Neural cell (in vitro differentiated cells): ENCODE results near the gene DMBT1. TPM values are rescaled to one million over a fixed set of nuclear protein-coding genes. Genes with fewer than 3 reads are reported as not detected.

Source experiments
- H2AFZ ChIP-seq: fragments of 200-600, 300-800 bp; sonication (generic), shearing (Covaris generic); 2 replicates; pipeline ENCODE4 v1.6.0; 2014; ENCODE audit warnings: low read depth, mild to moderate bottlenecking, antibody characterized with exemption, low read length, moderate library complexity
- H3F3A ChIP-seq: fragments of 200-600 bp; shearing (Covaris generic); 2 replicates; pipeline ENCODE4 v1.6.1; 2016; ENCODE audit warnings: mild to moderate bottlenecking, moderate library complexity, mixed read lengths, antibody characterized with exemption, low read length; ENCODE audit not compliant: insufficient read depth, poor library complexity, severe bottlenecking
- H3K27ac ChIP-seq: fragments of 200-600, 300-800 bp; sonication (generic), shearing (Covaris generic); 2 replicates; pipeline ENCODE4 v1.5.1; 2014; ENCODE audit warnings: mild to moderate bottlenecking, low read length, moderate library complexity
- H3K27me3 ChIP-seq: fragments of 300-800, 200-600 bp; sonication (generic), shearing (Covaris generic); 2 replicates; pipeline ENCODE4 v1.6.0; 2014; ENCODE audit warnings: mild to moderate bottlenecking, low read depth, low read length, moderate library complexity; ENCODE audit not compliant: insufficient read depth
- H3K36me3 ChIP-seq: fragments of 300-800, 200-600 bp; sonication (generic), shearing (Covaris generic); 2 replicates; pipeline ENCODE4 v1.5.1; 2014; ENCODE audit warnings: mild to moderate bottlenecking, antibody characterized with exemption, low read length, moderate library complexity; ENCODE audit not compliant: insufficient read depth
- H3K4me2 ChIP-seq: fragments of 300-800, 200-600 bp; sonication (generic), shearing (Covaris generic); 2 replicates; pipeline ENCODE4 v1.6.0; 2014; ENCODE audit warnings: mild to moderate bottlenecking, low read length
- H3K4me3 ChIP-seq: fragments of 300-800, 200-600 bp; sonication (generic), shearing (Covaris generic); 2 replicates; pipeline ENCODE4 v1.5.1; 2014; ENCODE audit warnings: mild to moderate bottlenecking, low read length, moderate library complexity
- H3K79me2 ChIP-seq: fragments of 200-600 bp; shearing (Covaris generic); replicated peaks from 2 replicates; pipeline ENCODE4 v1.6.0; 2014; ENCODE audit warnings: mild to moderate bottlenecking, low read length, moderate library complexity; ENCODE audit not compliant: insufficient read depth
- H3K9ac ChIP-seq: fragments of 300-800, 200-600 bp; sonication (generic), shearing (Covaris generic); 2 replicates; pipeline ENCODE4 v1.6.1; 2016; ENCODE audit warnings: mild to moderate bottlenecking, low read length, mixed read lengths
- H3K9me2 ChIP-seq: fragments of 200-600 bp; shearing (Covaris generic); 2 replicates; pipeline ENCODE4 v1.6.1; 2016; ENCODE audit warnings: mild to moderate bottlenecking, low read length, mixed read lengths; ENCODE audit not compliant: insufficient read depth
- H3K9me3 ChIP-seq: fragments of 200-600, 300-800 bp; sonication (generic), shearing (Covaris generic); 2 replicates; pipeline ENCODE4 v1.6.1; 2016; ENCODE audit warnings: mild to moderate bottlenecking, mixed run types, low read length, moderate library complexity, mixed read lengths
- H4K20me1 ChIP-seq: fragments of 200-600 bp; shearing (Covaris generic); 2 replicates; pipeline ENCODE4 v1.6.1; 2016; ENCODE audit warnings: mild to moderate bottlenecking, mixed run types; ENCODE audit not compliant: insufficient read depth
- CTCF ChIP-seq: fragments of 450-650 bp; IDR thresholded peaks from 2 replicates; pipeline ENCODE4 v1.5.1; 2014; ENCODE audit warnings: antibody characterized with exemption, mild to moderate bottlenecking, moderate library complexity; ENCODE audit not compliant: poor library complexity, severe bottlenecking
- EP300 ChIP-seq: fragments of 450-650 bp; conservative IDR thresholded peaks from 2 replicates; pipeline ENCODE4 v1.6.1; 2014; ENCODE audit warnings: antibody characterized with exemption, mild to moderate bottlenecking, moderate library complexity; ENCODE audit not compliant: poor library complexity, severe bottlenecking
- EZH2 ChIP-seq: fragments of 200-600, 300-800 bp; shearing (Covaris generic), sonication (generic); IDR thresholded peaks from 2 replicates; pipeline ENCODE4 v1.6.1; 2014; ENCODE audit warnings: antibody characterized with exemption, low read length, borderline replicate concordance, mild to moderate bottlenecking; ENCODE audit not compliant: insufficient read depth, poor library complexity, severe bottlenecking
- MXI1 ChIP-seq: fragments of 450-650 bp; conservative IDR thresholded peaks from 2 replicates; pipeline ENCODE4 v1.6.1; 2014; ENCODE audit warnings: antibody characterized with exemption, mild to moderate bottlenecking; ENCODE audit not compliant: poor library complexity, severe bottlenecking
- POLR2AphosphoS5 ChIP-seq: IDR thresholded peaks from 2 replicates; pipeline ENCODE4 v1.6.1; 2012
- RAD21 ChIP-seq: fragments of 450-650 bp; conservative IDR thresholded peaks from 2 replicates; pipeline ENCODE4 v1.6.1; 2014; ENCODE audit warnings: antibody characterized with exemption, mild to moderate bottlenecking, moderate library complexity
- REST ChIP-seq: IDR thresholded peaks from 2 replicates; pipeline ENCODE4 v1.6.1; 2012; ENCODE audit warnings: borderline replicate concordance
- SMC3 ChIP-seq: fragments of 450-650 bp; conservative IDR thresholded peaks from 2 replicates; pipeline ENCODE4 v1.6.1; 2014; ENCODE audit warnings: antibody characterized with exemption, mild to moderate bottlenecking, moderate library complexity; ENCODE audit not compliant: poor library complexity
- TAF1 ChIP-seq: IDR thresholded peaks from 2 replicates; pipeline ENCODE4 v1.6.1; 2012; ENCODE audit warnings: low read depth
- polyA plus RNA-seq: library from polyadenylated mRNA; depleted of rRNA; stranded (reverse); fragments of >200 nt; gene quantifications from 2 replicates; pipeline ENCODE4 v1.2.3, GENCODE V29; 2014

The DMBT1 gene
- polyA plus RNA-seq, 1 donor from 2014 or later = not detected

- no peaks in the 10 kb centered on the region for H3K27me3 ChIP-seq
- no peaks in the 10 kb centered on the region for H3F3A ChIP-seq
- no peaks in the 10 kb centered on the region for H3K9me2 ChIP-seq
- H3K4me2 ChIP-seq = no peak overlapping the region
- no peak overlapping the region for H3K27ac ChIP-seq
- no peaks in the 10 kb centered on the region for H4K20me1 ChIP-seq
- TF ChIP-seq TAF1 (no peak), RAD21 (no peak), REST (no peak), MXI1 (no peak), EP300 (no peak), CTCF (no peak), EZH2 (no peak), POLR2AphosphoS5 (no peak), SMC3 (no peak)
- H3K36me3 ChIP-seq = no peaks in the 10 kb centered on the region
- H3K79me2 ChIP-seq = no peaks in the 10 kb centered on the region
- H3K9ac ChIP-seq = no peak overlapping the region
- H3K4me3 ChIP-seq = no peak overlapping the region
- H3K9me3 ChIP-seq = no peaks in the 10 kb centered on the region
- H2AFZ ChIP-seq = no peak overlapping the region
Observed at GRCh38 chr10:122525788-122526187, 34.8 kb upstream of the DMBT1 start.

- Histone ChIP-seq H2AFZ (no peak overlapping the region), H3K79me2 (no peaks in the 10 kb centered on the region)
Observed at GRCh38 chr10:122526892-122527291, 33.7 kb upstream of the DMBT1 start.

More at GRCh38 chr10:122526892-122527291, 33.7 kb upstream of the DMBT1 start:
- TF ChIP-seq TAF1 = no peak
- no peak for TF ChIP-seq CTCF
- Histone ChIP-seq H4K20me1 (no peaks in the 10 kb centered on the region), H3K9me3 (no peaks in the 10 kb centered on the region), H3K27me3 (no peaks in the 10 kb centered on the region), H3K9me2 (no peaks in the 10 kb centered on the region), H3K27ac (no peak overlapping the region), H3F3A (no peaks in the 10 kb centered on the region), H3K4me2 (no peak overlapping the region), H3K9ac (no peak overlapping the region), H3K4me3 (no peak overlapping the region), H3K36me3 (no peaks in the 10 kb centered on the region)
